HG03064 (cell line): Measurements from ENCODE around the gene DAB2IP.
"Not testable (repeated sequence)": the region's sequence is repeated elsewhere in the genome, so short reads cannot be mapped to it uniquely, and the experiment has no call there.

ENCODE experiments used
- ATAC-seq: cut with Tn5 transposase; IDR thresholded peaks from one replicate; pipeline ENCODE4 v1.9.1; 2021; ENCODE audit warnings: low read depth; ENCODE audit not compliant: unreplicated experiment

Gene DAB2IP

DNA sequence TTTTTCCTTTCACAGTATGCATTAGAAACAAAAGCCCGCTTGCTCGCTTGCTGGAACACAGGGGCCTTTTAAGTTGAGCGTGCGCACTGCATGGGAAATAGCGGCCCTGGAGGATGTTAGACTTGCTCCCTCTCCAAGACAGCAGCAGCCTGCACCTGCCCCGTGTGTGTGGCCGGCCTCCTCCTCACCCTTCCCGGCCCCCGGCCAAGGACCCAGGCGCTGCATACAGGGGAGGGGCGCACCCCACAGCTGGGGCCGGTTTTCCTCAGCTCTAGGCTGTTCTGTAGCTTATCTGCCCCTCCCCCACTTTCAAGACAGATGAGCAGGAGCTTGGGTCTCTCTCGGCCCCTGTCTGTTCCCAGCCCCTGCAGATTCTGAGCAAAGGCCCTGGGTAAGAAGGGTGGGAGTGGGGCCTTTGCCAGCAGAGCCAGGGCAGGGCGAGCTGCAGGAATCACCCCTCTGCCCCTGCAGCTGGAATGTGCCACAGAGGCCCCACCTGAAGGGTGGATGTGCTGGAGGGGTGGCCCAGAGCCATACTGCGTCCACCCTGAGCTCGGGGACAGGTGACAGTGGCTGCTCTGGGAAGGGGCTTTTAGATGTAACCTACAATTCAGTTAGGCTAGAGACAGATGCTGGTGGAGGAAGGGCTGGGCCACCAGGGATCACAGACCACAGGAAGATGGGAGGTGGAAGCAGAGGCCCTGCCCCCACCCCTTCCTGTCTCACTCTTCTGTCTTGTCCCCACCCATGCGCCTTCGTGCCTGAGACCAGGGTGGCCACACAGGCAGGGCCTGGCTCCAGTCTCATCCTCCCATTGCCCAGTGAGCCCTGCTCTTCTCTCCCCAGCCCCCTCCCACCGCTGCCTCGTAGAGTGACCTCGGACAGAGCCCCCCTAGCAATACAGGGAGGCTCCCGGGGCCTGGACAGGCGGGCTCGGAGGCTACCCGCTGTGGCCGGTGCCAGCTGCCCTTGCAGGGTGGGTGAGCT is 132.4 kb downstream of the DAB2IP start:
- ATAC-seq, result no peak

DNA sequence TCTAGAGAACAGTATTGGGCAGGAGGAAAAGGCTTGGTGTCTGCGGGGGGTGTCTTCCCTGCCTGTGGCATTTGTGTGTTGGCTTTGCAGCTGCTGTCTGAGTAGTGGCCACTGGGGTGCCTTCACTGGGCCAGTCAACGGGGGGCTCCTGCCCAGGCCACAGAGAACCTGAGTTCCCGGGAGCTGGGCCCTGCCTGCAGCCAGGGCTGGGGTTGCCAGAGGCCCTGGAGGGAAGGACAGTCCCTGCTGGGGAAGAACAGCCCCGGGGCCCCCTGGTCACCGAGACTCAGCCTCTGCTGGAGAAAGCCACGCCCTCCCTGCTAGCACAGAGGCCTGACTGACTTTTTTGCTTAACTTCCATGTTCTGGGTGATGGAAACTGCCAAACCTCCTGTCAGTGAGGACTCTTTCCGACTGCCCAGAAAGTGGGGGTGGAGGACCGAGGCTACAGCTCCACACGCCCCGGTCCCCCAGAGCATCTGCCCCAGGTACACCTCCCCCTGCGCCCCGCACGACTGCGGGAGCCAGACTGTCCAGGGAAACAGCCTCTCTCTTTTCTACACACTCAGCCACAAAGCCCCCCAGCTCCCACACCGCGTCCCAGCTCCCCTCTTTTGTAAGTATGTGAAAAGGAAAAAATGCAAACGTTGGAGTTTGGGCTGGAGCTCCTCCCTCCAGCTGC is 133.4 kb downstream of the DAB2IP start:
- no peak for ATAC-seq

DNA sequence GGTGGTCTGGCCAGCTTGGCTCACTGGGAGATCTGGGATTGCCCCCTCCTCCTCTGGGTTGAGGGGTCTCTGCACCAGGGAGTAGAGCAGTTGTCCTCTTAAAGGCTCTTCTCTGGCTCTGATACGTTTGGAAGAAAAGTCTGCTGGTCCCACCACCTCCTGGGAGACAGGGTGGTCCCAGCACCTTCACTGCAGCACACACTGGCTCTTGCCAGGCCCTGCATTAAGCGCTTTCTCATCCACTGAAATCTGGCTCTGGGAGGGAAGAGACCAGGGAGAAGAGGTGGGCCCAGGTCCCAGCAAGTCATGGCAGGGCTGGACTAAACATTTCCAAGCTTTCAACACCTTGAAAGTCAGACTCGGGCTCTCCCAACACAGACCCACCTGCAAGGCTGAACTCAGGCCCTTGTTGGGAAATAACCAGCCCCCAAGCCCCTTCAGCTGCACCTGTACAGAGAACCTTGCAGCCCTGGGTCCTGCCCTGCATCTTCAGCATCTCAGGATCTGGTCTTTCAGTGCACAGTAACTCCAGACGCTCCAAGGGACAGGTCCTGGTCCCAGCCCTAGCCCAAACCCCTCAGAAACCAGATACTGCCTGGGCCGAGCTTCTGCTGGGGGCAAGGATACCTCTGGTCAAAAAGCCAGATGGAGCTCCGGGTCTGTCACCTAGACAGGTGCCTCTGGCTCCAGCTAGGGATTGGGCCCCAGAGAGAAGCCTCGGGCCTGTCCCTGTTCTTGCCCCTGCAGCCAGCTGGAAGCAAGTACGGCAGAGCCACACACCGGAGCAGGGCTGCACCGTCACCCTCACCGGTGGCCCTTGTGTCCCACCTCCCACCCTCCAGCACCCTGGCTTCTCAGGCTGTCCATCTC is 134.5 kb downstream of the DAB2IP start:
- no peak for ATAC-seq

- no peak for ATAC-seq
These were observed 135.1 kb downstream of the DAB2IP start for GRCh38 chr9:121786543-121786948.

GRCh38 chr9:121786998-121787422 is 135.6 kb downstream of the DAB2IP start:
- no peak for ATAC-seq

GRCh38 chr9:121788686-121789366 is 137.4 kb downstream of the DAB2IP start:
- no peak for ATAC-seq

GRCh38 chr9:121790841-121791240 is 139.4 kb downstream of the DAB2IP start:
- no peak for ATAC-seq

DNA sequence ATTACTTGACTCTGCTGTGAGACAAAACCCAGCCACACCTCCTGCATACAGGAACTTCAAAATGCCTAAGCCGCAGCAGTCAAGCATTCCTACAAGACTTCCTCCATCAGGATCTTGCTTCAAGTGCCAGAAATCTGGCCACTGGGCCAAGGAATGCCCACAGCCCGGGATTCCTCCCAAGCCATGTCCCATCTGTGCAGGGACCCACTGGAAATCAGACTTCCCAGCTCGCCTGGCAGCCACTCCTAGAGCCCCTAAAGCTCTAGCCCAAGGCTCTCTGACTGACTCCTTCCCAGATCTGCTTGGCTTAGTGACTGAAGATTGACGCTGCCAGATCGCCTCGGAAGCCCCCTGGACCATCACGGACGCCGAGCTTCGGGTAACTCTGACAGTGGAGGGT is 141.0 kb downstream of the DAB2IP start:
- ATAC-seq, result not testable (repeated sequence)

DNA sequence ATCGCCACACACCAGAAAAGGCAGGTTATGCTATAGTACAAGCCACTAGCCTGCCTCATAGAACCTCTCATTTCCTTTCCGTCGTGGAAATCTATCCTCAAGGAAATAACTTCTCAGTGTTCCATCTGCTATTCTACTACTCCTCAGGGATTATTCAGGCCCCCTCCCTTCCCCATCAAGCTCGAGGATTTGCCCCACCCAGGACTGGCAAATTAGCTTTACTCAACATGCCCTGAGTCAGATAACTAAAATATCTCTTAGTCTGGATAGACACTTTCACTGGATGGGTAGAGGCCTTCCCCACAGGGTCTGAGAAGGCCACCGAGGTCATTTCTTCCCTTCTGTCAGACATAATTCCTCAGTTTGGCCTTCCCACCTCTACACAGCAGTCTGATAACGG is 142.9 kb downstream of the DAB2IP start:
- ATAC-seq, result not testable (repeated sequence)

DNA sequence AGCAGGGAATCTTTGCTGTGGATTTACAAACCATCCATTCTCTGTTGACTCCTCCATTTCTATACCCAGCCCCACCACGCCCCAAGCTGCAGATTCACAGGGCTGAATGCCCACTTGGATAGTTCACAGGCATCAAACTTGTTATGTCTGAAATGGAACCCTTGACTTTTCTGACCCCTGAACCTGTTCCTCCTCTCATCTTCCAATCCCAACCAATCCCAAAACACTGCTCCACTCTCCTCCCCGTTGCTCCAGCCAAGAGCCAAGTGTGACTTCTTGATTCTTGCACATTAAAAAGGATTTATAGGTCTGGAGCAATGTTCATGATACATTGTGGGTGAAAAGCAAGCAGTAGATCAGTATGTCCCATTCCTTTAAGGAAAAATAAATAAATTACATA is 145.6 kb downstream of the DAB2IP start:
- no peak for ATAC-seq

GRCh38 chr9:121798941-121799340 is 147.5 kb downstream of the DAB2IP start:
- ATAC-seq, result no peak

GRCh38 chr9:121800376-121800775 is 148.9 kb downstream of the DAB2IP start:
- ATAC-seq, result no peak

DNA sequence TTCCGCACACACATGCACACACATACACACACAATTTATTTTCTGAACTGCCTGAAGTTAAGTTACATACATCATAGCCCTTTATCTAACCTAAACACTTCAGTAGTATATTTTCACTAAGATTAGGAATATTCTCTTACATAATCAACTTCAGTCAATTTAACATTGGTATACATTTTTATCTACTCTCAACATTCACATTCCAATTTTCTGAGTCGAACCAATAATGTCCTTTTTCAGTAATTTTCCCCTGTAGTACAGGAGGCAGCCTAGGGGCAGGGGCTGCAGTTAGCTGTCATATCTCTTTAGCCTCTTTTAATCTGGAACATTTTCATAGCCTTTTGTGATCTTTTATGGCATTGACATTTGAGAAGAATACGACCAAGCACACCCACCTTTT is 150.1 kb downstream of the DAB2IP start:
- ATAC-seq, result no peak

DNA sequence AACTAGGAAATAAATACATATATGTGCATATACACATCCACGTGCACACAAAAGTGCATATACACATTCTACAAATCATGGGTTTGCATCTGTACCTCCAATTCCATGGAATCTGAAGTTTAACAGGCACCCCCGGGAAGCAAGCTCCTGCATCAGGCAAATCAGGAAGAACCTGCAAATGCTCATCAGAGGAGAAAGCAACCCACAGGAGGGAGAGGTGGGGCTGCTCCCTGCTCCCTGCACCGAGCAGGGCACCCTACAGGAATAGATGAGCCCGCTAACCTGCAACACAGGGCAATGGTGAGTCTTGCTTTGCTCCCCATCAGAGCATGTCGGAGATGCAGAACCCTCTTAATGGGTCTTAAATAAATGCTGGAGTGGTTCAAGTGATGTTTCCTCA is 151.3 kb downstream of the DAB2IP start:
- no peak for ATAC-seq

- ATAC-seq, result no peak
These were observed 155.8 kb downstream of the DAB2IP start for GRCh38 chr9:121807069-121807822.

DNA sequence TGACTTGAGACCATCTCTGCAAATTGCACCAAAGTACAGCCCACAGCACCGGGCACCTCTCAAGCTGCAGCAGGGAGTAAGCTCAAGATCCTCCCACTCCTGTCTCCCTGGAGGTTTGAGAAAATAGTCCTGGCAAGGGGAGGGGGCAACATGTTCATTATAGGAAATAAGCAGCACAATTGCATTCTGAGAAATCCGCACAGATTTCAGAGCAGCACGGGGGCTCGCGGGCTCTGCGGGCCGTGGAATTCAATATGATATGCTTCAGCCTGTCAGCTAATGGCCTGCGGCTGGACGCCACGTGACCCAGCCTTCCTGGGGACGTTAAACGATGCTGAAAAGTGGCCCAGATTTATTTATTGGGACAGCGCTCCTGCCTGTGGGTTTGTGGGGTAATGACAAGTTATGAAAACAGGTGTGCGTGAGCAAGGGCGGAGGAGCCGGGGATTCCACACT is 156.4 kb downstream of the DAB2IP start:
- no peak for ATAC-seq

- ATAC-seq, result no peak
These were observed 157.3 kb downstream of the DAB2IP start for GRCh38 chr9:121808781-121809180.

GRCh38 chr9:121809356-121810050 is 158.1 kb downstream of the DAB2IP start:
- ATAC-seq, result no peak

DNA sequence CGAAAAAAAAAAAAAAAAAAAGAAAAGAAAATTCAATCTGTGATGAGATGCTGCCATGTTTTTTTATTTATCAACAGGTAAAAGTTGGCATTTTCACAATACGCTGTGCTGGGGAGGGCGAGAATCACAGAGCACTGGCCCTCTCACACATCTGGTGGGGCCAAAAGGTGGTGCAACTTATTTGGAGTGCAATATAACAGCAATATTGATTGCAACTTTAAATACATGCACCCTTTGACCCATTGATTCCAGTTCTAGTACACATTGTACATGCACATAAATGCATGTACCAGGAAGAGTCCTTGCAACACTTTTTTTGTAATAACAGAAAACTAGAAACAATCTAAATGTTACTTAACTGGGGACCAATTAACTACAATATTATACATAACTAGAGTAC is 159.1 kb downstream of the DAB2IP start:
- no peak for ATAC-seq
